ENCODE measurements around the gene IL1A.

DNA sequence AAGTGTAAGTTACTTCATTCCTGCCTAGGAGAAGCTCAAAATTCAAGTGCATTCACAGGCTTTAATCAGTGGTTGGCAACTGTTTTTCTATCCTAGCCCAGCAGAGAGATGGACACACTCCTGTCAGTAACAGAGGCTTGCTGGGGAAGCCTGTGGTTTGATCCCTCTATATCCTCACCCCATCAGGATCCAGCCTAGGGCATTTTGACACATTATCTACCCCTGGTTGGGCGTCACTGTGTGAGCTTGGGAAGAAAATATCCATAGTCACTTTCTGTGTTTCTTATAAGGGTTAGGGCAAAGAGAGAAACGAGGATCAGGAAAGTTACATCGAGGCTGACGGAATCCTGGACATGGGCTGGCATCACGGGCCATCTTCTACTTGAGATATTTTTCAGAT lies 53.5 kb downstream of the IL1A start:
- TF ChIP-seq, protein P1, sequence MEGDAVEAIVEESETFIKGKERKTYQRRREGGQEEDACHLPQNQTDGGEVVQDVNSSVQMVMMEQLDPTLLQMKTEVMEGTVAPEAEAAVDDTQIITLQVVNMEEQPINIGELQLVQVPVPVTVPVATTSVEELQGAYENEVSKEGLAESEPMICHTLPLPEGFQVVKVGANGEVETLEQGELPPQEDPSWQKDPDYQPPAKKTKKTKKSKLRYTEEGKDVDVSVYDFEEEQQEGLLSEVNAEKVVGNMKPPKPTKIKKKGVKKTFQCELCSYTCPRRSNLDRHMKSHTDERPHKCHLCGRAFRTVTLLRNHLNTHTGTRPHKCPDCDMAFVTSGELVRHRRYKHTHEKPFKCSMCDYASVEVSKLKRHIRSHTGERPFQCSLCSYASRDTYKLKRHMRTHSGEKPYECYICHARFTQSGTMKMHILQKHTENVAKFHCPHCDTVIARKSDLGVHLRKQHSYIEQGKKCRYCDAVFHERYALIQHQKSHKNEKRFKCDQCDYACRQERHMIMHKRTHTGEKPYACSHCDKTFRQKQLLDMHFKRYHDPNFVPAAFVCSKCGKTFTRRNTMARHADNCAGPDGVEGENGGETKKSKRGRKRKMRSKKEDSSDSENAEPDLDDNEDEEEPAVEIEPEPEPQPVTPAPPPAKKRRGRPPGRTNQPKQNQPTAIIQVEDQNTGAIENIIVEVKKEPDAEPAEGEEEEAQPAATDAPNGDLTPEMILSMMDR (IDR thresholded peaks at IDR 0.05): no peak
- no peak for TF ChIP-seq POLR2A (IDR thresholded peaks at IDR 0.05)
